Astrocyte of the spinal cord (primary cell): ENCODE results near the gene JADE1.
A peak's percentile ranks its signal among the peaks of the same experiment; 100 is the strongest.

Experiments used
- DNase-seq: peaks from one replicate; pipeline ENCODE4 v3.0.0; 2011; ENCODE audit warnings: low read depth, low spot score
- H3K4me3 ChIP-seq: 2 replicates; pipeline ENCODE4 v1.5.1; 2011; ENCODE audit warnings: low read depth, mild to moderate bottlenecking, low read length, moderate library complexity
- in situ Hi-C: cut with HindIII; loops from 2 replicates; pipeline ENCODE4 v1.10.0; 2017; ENCODE audit warnings: low sequenced_read_pairs
- TF ChIP-seq, protein P1 (sequence below): IDR thresholded peaks from 2 replicates; pipeline ENCODE4 v1.5.1; 2012; ENCODE audit warnings: low read depth, mild to moderate bottlenecking, low read length, inconsistent platforms

JADE1 gene

DNA sequence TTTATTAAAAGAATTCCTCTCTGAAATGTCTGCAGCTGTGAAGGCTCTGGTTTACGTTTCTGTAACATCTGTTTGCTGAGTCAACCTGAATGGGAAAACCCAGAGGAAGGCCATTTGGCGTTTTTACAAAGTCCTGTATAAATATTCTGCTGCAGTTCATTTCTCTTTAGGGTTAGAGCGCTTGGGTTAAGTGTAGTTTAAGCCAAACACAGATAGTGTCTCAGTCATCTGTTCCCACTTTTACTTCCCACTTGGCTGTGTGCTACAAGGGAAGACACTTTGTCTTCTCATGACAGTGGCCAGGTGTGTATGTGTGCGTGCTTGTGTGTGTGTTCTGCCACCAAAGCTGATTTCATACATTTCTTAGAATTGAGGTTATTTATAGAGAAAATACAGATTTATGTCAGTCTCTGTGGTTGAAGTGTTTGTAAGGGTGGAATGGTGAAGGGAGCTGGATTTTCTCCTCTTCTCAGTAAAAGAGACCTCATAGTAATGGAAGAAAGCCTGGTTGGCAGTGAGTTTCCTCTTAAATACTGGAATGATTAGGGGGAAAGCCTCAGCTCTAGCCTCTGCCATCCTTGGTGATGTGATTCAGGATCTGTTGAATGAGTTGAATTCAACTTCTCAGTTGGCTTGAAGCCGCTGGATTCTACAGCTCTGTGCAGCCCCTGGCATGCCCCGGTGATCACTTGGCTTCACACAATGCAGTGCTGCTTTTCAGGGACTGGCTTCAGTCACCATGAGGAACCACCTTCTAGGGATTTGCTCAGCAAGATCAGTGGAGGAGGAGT is 50.6 kb downstream of the JADE1 start:
- H3K4me3 ChIP-seq: no peak overlapping the region
- DNase-seq: peak; percentile 75
- in situ Hi-C loops: no loop called here
- TF ChIP-seq, protein P1, sequence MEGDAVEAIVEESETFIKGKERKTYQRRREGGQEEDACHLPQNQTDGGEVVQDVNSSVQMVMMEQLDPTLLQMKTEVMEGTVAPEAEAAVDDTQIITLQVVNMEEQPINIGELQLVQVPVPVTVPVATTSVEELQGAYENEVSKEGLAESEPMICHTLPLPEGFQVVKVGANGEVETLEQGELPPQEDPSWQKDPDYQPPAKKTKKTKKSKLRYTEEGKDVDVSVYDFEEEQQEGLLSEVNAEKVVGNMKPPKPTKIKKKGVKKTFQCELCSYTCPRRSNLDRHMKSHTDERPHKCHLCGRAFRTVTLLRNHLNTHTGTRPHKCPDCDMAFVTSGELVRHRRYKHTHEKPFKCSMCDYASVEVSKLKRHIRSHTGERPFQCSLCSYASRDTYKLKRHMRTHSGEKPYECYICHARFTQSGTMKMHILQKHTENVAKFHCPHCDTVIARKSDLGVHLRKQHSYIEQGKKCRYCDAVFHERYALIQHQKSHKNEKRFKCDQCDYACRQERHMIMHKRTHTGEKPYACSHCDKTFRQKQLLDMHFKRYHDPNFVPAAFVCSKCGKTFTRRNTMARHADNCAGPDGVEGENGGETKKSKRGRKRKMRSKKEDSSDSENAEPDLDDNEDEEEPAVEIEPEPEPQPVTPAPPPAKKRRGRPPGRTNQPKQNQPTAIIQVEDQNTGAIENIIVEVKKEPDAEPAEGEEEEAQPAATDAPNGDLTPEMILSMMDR: no peak

DNA sequence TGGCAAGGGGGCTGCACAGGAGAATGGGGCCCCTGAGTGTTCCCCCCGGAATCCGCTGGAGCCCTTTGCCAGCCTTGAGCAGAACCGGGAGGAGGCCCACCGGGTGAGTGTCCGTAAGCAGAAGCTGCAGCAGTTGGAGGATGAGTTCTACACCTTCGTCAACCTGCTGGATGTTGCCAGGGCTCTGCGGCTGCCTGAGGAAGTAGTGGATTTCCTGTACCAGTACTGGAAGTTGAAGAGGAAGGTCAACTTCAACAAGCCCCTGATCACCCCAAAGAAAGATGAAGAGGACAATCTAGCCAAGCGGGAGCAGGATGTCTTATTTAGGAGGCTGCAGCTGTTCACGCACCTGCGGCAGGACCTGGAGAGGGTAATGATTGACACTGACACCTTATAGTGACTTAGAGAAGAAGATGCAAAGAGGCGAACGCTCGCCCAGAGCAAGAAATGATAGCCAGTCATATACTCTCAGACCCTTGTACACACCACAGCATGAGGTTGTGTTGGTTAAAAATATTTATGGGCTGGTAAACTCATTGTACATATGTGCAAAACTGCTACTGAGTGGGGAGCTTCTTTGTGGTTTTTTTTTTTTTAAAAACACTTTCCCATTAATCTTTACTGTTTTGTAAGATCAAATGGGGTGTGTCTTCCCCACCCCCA is 52.5 kb downstream of the JADE1 start:
- H3K4me3 ChIP-seq: no peak overlapping the region
- no peak for DNase-seq
- in situ Hi-C loops: no loop called here
- TF ChIP-seq, protein P1: no peak

DNA sequence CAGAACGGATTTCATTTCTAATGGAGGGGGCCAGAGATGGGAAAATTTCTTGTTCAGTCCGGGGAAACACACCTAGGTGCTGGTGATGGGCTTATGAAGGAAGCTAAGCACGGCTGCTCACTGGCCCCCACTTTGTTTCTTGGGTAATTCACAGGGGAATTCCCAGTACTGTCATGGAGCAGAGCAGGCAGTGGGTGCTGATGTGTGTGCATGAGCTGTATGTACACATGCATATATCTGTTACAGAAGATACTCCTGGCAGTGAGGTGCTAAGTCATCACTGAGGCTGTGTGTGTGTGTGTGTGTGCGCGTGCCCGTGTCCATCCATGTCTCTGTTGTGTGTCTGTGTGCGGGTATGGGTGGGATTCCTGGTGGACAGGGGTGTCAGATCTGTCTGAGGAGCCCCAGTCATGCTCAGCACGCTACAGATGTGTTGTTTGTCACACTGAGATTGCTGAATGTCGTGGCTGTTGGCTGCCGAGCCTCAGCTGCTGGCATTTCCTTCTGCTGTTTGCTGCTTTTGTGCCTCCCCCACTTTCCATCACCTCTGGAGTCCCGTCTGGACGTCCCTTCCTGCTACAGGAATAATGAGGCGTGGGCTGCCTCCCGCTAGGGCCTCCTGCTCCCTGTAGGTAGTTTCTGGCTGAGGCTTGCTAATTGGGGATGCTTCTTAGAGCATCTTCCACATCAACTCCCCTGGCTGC is 53.3 kb downstream of the JADE1 start:
- no peak overlapping the region for H3K4me3 ChIP-seq
- DNase-seq: no peak
- TF ChIP-seq, protein P1: no peak
- in situ Hi-C loops: no loop called here

DNA sequence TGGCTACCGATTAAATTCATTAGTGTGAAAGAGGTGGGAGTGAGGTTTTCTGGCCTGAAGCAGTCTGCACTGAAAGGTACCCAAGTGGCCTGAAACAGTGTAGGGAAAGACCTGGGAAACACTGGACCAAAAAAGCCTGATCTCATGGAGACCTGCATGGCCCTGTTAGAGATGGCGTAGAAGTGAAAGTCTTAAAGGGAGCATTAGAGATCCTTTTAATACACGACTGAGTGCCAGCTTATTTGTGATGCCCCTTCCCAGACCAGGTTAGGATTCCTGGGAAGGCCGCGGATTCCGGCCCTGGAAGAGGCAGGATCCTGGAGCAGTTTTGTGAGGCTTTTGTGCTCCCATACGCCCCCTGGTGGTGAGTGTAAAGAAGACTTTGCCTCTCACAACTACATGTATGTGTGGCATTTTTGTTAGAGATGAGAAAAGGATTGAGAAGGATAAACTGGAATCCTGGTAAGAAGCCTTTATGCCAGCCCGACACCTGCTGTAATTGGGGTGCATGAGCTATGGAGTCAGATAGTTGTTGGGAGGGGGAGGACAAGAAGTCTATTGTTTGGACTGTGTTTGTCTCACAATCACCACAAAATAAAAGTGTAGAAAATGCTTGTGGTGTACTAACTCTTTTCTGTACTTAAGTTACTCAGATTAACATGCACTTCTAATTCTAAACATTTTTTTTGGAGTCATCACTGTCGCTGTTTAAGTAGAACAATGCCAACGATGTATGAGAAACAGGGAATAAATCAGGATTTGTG is 54.0 kb downstream of the JADE1 start:
- H3K4me3 ChIP-seq: no peak overlapping the region
- in situ Hi-C loops: no loop called here
- TF ChIP-seq, protein P1: peak; percentile 84
- DNase-seq: peak; percentile 76

DNA sequence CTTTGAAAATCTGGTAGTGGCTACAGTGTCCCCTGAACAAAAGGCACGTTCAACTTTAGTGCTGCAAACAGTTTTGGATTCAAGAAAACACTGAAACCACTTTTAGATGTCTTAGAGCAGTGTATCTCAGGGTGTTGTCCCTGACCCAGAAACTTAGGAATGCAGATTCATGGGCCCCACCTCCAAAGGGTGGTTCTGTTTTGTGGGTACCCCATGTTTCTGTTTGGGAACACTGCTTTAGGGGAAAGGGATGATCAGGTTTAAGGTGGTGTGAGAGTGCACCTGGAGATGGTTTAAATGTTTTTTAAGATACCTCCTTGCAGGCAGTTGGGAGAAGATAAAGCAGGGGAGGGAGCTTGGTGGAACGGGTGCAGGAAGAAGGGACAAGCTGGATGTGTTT is 55.6 kb downstream of the JADE1 start:
- TF ChIP-seq, protein P1: no peak
- no peak overlapping the region for H3K4me3 ChIP-seq
- DNase-seq: no peak
- in situ Hi-C loops: no loop called here

DNA sequence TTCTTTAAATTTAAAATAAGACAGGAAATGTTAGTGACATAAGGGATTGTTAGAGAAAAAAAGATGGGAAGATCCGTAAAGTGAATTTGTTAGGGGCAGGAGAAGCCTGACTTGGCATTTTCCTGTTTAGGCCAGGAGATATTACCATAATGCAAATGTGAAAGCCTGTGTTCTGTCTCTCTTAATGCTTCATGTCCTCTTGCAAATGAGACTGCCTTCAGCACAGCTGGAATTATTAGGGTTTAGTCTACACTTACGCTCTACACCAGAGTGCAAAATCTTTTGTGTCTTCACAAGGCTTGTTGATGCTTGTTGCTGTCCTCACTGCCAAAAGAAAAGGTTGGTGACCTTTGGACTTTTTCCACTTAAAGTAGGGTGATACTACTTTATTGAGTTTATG is 56.8 kb downstream of the JADE1 start:
- no peak for DNase-seq
- TF ChIP-seq, protein P1: no peak
- in situ Hi-C loops: no loop called here
- no peak overlapping the region for H3K4me3 ChIP-seq
